GM23248 (cell line): ENCODE measurements around the gene WSB2.

Source experiments
- EZH2 ChIP-seq: fragments of 200-600 bp; sonication (generic); IDR thresholded peaks from 2 replicates; pipeline ENCODE4 v1.6.1; 2018; ENCODE audit warnings: antibody characterized with exemption, mild to moderate bottlenecking; ENCODE audit not compliant: insufficient read depth, poor library complexity, severe bottlenecking
- EZH2phosphoT487 ChIP-seq: fragments of 200-600 bp; sonication (generic); IDR thresholded peaks from 2 replicates; pipeline ENCODE4 v1.6.1; 2018; ENCODE audit warnings: antibody characterized with exemption, moderate library complexity, mild to moderate bottlenecking, low read depth; ENCODE audit not compliant: insufficient read depth

DNA sequence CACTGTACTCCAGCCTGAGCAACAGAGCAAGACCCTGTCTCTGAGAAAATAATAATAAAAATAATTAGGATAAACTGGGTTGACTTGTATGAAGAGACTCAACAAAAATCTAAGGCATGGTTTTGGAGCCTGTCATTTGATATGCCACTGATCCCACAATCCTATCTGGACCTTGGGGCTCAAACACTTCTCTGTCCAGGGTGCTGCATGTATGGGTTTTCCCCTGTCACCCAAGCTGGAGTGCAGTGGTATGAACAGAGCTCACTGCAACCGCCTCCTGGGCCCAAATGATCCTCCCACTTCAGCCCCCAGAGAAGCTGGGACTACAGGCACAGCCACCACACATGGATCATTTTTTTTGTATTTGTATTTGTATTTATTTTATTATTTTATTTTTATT lies 48.1 kb upstream of the WSB2 start:
- TF ChIP-seq EZH2 (no peak), EZH2phosphoT487 (no peak)
